ENCODE data around the gene UBE3D.
"Not testable (repeated sequence)": the region's sequence is repeated elsewhere in the genome, so short reads cannot be mapped to it uniquely, and the experiment has no call there.

UBE3D gene

GRCh38 chr6:83051377-83052172, 14.1 kb downstream of the UBE3D start:
- peak; percentile 51 for DNase-seq

- no peak for DNase-seq
These were observed 18.4 kb downstream of the UBE3D start for GRCh38 chr6:83047065-83047754.

GRCh38 chr6:83044091-83044768, 21.4 kb downstream of the UBE3D start:
- DNase-seq = no peak

- DNase-seq = no peak
These were observed 23.1 kb downstream of the UBE3D start for GRCh38 chr6:83042467-83043053.

- DNase-seq = no peak
These were observed 27.4 kb downstream of the UBE3D start for GRCh38 chr6:83038246-83038645.

GRCh38 chr6:83031689-83032088, 34.0 kb downstream of the UBE3D start:
- no peak for DNase-seq

GRCh38 chr6:83019741-83020140, 45.9 kb downstream of the UBE3D start:
- no peak for DNase-seq

GRCh38 chr6:83011131-83011530, 54.5 kb downstream of the UBE3D start:
- DNase-seq = not testable (repeated sequence)

- no peak for DNase-seq
These were observed 57.0 kb downstream of the UBE3D start for GRCh38 chr6:83008626-83009025.

GRCh38 chr6:83006270-83006905, 59.3 kb downstream of the UBE3D start:
- DNase-seq = no peak

- no peak for DNase-seq
These were observed 69.5 kb downstream of the UBE3D start for GRCh38 chr6:82996156-82996555.

GRCh38 chr6:82995066-82995465, 70.6 kb downstream of the UBE3D start:
- DNase-seq = no peak

- no peak for DNase-seq
These were observed 75.8 kb downstream of the UBE3D start for GRCh38 chr6:82989736-82990290.

GRCh38 chr6:82988930-82989351, 76.7 kb downstream of the UBE3D start:
- DNase-seq = no peak

GRCh38 chr6:82987951-82988350, 77.7 kb downstream of the UBE3D start:
- no peak for DNase-seq

GRCh38 chr6:82987416-82987815, 78.2 kb downstream of the UBE3D start:
- no peak for DNase-seq

- DNase-seq = no peak
These were observed 80.9 kb downstream of the UBE3D start for GRCh38 chr6:82984720-82985119.

- DNase-seq = no peak
These were observed 85.6 kb downstream of the UBE3D start for GRCh38 chr6:82980086-82980485.

- no peak for DNase-seq
These were observed 86.0 kb downstream of the UBE3D start for GRCh38 chr6:82979657-82980056.

- DNase-seq = no peak
These were observed 87.2 kb downstream of the UBE3D start for GRCh38 chr6:82978362-82978945.

GRCh38 chr6:82976179-82976578, 89.5 kb downstream of the UBE3D start:
- DNase-seq = no peak

- DNase-seq = no peak
These were observed 93.7 kb downstream of the UBE3D start for GRCh38 chr6:82971877-82972460.
